A549 treated with CpdA at 1 μM for 4 hours (cell line): ENCODE results near the gene ALG10B. TPM values are rescaled to one million over a fixed set of nuclear protein-coding genes. Genes with fewer than 3 reads are reported as not detected.

ENCODE experiments used
- total RNA-seq: library from RNA; stranded (reverse); fragments of 200-300 nt; extraction: Qiagen RNA extraction; gene quantifications from 5 replicates; pipeline ENCODE4 v1.2.3, GENCODE V29; 2022; ENCODE audit warnings: low read depth

Gene ALG10B, protein sequence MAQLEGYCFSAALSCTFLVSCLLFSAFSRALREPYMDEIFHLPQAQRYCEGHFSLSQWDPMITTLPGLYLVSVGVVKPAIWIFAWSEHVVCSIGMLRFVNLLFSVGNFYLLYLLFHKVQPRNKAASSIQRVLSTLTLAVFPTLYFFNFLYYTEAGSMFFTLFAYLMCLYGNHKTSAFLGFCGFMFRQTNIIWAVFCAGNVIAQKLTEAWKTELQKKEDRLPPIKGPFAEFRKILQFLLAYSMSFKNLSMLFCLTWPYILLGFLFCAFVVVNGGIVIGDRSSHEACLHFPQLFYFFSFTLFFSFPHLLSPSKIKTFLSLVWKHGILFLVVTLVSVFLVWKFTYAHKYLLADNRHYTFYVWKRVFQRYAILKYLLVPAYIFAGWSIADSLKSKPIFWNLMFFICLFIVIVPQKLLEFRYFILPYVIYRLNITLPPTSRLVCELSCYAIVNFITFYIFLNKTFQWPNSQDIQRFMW
- 4.3 to 6.8 TPM (median 4.7 TPM) in 5 replicates for total RNA-seq

DNA sequence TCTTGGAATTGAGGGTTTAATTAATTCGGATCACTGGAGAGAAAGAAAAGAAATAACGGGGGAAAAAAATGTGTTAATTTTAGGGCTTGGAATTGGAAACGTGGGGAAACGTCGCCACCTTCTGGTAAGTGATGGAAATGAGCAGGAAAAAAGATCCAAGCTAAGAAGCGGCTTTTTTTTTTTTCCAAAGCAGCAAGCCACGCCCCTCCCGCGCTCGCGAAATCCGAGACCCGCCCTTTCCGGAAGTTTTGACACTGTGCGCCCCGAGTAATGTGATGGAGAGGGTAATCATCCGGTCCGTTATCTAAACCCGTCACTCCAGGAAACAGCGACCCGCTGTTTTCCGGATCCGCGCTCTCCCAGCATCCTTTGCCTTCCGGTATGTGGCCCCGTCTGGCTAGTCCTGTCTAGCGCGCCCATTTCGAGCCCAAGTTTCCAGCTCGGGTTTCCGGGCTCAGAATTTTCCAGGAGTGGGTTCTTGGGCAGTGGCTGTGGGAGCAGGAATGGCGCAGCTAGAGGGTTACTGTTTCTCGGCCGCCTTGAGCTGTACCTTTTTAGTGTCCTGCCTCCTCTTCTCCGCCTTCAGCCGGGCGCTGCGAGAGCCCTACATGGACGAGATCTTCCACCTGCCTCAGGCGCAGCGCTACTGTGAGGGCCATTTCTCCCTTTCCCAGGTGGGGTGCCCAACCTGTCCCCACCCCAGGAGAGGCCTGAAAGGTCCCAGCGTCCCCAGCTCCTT lies at the start of gene ALG10B:
Gene ALG10B (plus strand): TSS at position 384 of the 739 bp plus-strand sequence. CDS start 120 bp downstream, at position 504.

